Stomach (tissue), 9 donors: ENCODE results near the gene LYSET. TPM values are rescaled to one million over a fixed set of nuclear protein-coding genes. Genes with fewer than 3 reads are reported as not detected.

Experiments used
- DNase-seq, 2 donors: peaks; one replicate each; pipeline versions ENCODE4 v3.0.0 to v3.0.0-alpha.2; 2013 to 2019
- H3K27ac ChIP-seq, 5 donors: fragments of 200-600 bp in 4 of 5; sonication (generic) in 4 of 5; one replicate each; pipeline ENCODE4 v1.5.1; 2013 to 2019; ENCODE audit warnings: mild to moderate bottlenecking in 1 of 5, moderate library complexity in 1 of 5
- H3K27me3 ChIP-seq, 3 donors: fragments of 200-600 bp; sonication (generic); one replicate each; pipeline ENCODE4 v1.5.1; 2017 to 2019; ENCODE audit warnings: mixed run types in 1 of 3
- H3K36me3 ChIP-seq, 4 donors: fragments of 200-600 bp; sonication (generic); 1 replicate in 3 of 4; 2 replicates in 1 of 4; pipeline ENCODE4 v1.5.1; 2016 to 2019
- H3K4me1 ChIP-seq, 4 donors: fragments of 200-600 bp; sonication (generic); one replicate each; pipeline ENCODE4 v1.5.1; 2016 to 2019
- H3K4me3 ChIP-seq, 4 donors: fragments of 200-600 bp; sonication (generic) in 3 of 4; one replicate each; pipeline ENCODE4 v1.5.1; 2016 to 2019; ENCODE audit warnings: mild to moderate bottlenecking in 1 of 4
- H3K9me3 ChIP-seq, 4 donors: fragments of 200-600 bp; sonication (generic); one replicate each; pipeline ENCODE4 v1.5.1; 2016 to 2019
- EP300 ChIP-seq: sonication (generic); formaldehyde crosslinking; IDR thresholded peaks from one replicate; pipeline ENCODE4 v1.6.1; 2017; ENCODE audit warnings: antibody characterized with exemption
- POLR2A ChIP-seq, 4 donors: fragments of 450-650 bp; IDR thresholded peaks; one replicate each; pipeline ENCODE4 v1.6.1; 2016; ENCODE audit warnings: antibody characterized with exemption in 4 of 4, control low read depth in 2 of 4, mild to moderate bottlenecking in 1 of 4, moderate library complexity in 1 of 4
- POLR2AphosphoS5 ChIP-seq, 3 donors: sonication (generic); formaldehyde crosslinking; IDR thresholded peaks; one replicate each; pipeline ENCODE4 v1.6.1; 2016; ENCODE audit warnings: antibody characterized with exemption in 3 of 3
- WGBS, 5 donors: extraction: QIAGEN DNeasy Blood & Tissue Kit in 3 of 5; methylation state at CpG; one replicate each; pipeline versions ENCODE4 v1.1.5 to v1.1.7; 2013 to 2018; 5-methylcytosine and 5-hydroxymethylcytosine counted together
- intact Hi-C: fragments of 100-400 bp; cut with DNase I; formaldehyde crosslinking; loops from one replicate; pipeline ENCODE4 v1.15.1; 2023; ENCODE audit warnings: low total_unique reads
- polyA plus RNA-seq, 3 donors: library from polyadenylated mRNA; stranded (reverse); fragments of 200-250 nt; gene quantifications; one replicate each; pipeline ENCODE4 v1.2.3, GENCODE V29; 2013
- total RNA-seq, 5 donors: library from RNA; depleted of rRNA; stranded (reverse); fragments of >200 nt; gene quantifications; one replicate each; pipeline versions ENCODE4 v1.1.0 to v1.2.3, GENCODE V29; 2014 to 2016
- TF ChIP-seq, protein P1 (sequence below), 7 experiments: fragments of 450-650 bp in 4 of 7; fragments of 200-600 bp in 3 of 7; sonication (generic) in 3 of 7; IDR thresholded peaks; one replicate each; pipeline ENCODE4 v1.5.1; 2016 to 2019; ENCODE audit warnings: antibody characterized with exemption in 7 of 7, control low read depth in 2 of 7, mild to moderate bottlenecking in 1 of 7
- donor health status: healthy with polysubstance abuse.
- donor health status: Bipolar disorder and iron deficiency.
- donor health status: healthy.

LYSET gene
- total and polyA plus RNA-seq, 8 donors = 0.87 to 23.8 (median 8.2) TPM

DNA sequence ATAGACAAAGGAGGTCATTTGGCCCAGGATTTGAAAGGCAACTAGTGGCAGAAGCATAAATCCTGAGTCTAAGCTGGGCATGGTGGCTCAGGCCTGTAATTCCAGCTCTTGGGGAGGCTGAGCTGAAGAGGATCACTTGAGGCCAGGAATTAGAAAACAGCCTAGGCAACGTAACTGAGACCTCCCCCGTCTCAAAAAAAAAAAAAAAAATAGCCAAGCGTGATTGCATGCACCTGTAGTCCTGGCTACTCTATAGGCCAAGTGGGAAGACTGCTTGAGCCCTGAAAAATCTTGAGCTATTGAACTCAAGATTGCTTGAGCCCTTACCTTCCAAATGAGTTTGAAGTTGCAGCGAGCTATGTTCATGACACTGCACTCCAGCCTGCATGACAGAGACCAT, 13.9 kb downstream of the LYSET start:
- Histone ChIP-seq H3K27me3 (no peaks in the 10 kb centered on the region), H3K4me1 (peaks cover 0 to under 1% (median 0%) of the 10 kb centered on the region in 4 donors)
- intact Hi-C loops = no loop called here

DNA sequence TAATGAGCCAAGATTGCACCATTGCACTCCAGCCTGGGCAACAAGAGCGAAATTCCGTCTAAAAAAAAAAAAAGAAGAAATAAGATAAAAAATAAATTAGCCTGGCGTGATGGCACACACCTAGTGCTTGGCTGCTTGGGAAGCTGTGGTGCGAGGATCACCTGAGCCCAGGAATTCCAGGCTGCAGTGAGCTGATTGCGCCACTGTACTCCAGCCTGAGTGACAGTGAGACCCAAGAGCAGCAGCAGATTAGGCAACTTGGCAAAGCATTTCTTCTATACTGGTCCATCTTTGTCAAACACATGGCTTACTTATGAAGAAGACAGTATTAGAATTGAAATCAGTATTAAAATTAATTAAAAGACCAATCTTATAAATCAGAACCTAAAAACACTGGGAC, 15.4 kb downstream of the LYSET start:
- Histone ChIP-seq H3K4me1 (peaks cover 0 to 15% (median 6%) of the 10 kb centered on the region in 4 donors), H3K36me3 (peaks cover 0 to 5% (median 4%) of the 10 kb centered on the region in 4 donors), H3K27me3 (no peaks in the 10 kb centered on the region), H3K4me3 (no peak overlapping the region), H3K9me3 (no peaks in the 10 kb centered on the region), H3K27ac (no peak overlapping the region)
- intact Hi-C loops = no loop called here
- no peak for DNase-seq
- WGBS, 5 donors = 89 to 97% (median 95%) methylated on average over 5 of the region's 5 CpGs
- no peak for TF ChIP-seq EP300
- TF ChIP-seq, protein P1, sequence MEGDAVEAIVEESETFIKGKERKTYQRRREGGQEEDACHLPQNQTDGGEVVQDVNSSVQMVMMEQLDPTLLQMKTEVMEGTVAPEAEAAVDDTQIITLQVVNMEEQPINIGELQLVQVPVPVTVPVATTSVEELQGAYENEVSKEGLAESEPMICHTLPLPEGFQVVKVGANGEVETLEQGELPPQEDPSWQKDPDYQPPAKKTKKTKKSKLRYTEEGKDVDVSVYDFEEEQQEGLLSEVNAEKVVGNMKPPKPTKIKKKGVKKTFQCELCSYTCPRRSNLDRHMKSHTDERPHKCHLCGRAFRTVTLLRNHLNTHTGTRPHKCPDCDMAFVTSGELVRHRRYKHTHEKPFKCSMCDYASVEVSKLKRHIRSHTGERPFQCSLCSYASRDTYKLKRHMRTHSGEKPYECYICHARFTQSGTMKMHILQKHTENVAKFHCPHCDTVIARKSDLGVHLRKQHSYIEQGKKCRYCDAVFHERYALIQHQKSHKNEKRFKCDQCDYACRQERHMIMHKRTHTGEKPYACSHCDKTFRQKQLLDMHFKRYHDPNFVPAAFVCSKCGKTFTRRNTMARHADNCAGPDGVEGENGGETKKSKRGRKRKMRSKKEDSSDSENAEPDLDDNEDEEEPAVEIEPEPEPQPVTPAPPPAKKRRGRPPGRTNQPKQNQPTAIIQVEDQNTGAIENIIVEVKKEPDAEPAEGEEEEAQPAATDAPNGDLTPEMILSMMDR (IDR thresholded peaks at IDR 0.05) = no peak
- TF ChIP-seq POLR2A (IDR thresholded peaks at IDR 0.05) = no peak
- TF ChIP-seq POLR2AphosphoS5 (IDR thresholded peaks at IDR 0.05) = no peak

More for the DNA sequence above, 13.9 kb downstream of the LYSET start:
- Histone ChIP-seq H3K4me3 (no peak overlapping the region), H3K9me3 (no peaks in the 10 kb centered on the region), H3K27ac (no peak overlapping the region), H3K36me3 (peaks cover 0 to 5% (median 4%) of the 10 kb centered on the region in 4 donors)
- 89 to 97% (median 94%) methylated on average over 4 of the region's 4 CpGs for WGBS, 5 donors
- DNase-seq = no peak
- TF ChIP-seq POLR2A (IDR thresholded peaks at IDR 0.05) = no peak
- TF ChIP-seq, protein P1 (IDR thresholded peaks at IDR 0.05) = no peak
- TF ChIP-seq EP300 = no peak
- no peak for TF ChIP-seq POLR2AphosphoS5 (IDR thresholded peaks at IDR 0.05)

DNA sequence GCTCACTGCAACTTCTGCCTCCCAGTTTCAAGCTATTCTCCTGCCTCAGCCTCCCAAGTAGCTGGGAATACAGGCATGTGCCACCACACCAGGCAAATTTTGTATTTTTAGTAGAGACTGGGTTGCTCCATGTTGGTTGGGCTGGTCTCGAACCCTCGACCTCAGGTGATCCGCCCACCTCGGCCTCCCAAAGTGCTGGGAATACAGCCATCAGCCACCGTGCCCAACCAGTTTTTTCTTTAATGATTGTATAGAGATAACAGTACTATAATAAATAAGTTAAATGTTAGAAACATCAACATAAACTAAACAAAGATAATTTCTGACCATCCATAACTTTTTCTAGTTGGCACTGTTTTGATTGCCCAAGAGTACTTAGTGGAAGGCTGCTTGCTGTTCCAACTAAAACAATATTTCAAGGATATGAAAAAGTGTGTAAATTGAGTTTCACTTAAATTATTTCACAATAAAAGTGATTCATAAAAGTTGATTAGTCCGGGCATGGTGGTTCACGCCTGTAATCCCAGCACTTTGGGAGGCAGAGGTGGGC, 16.1 kb downstream of the LYSET start:
- Histone ChIP-seq H3K27ac (no peak overlapping the region), H3K27me3 (no peaks in the 10 kb centered on the region), H3K9me3 (no peaks in the 10 kb centered on the region), H3K4me3 (no peak overlapping the region), H3K4me1 (peaks cover 6 to 21% (median 13%) of the 10 kb centered on the region in 4 donors), H3K36me3 (peaks cover 0 to 5% (median 4%) of the 10 kb centered on the region in 4 donors)
- 63 to 78% (median 67%) methylated on average over 7 of the region's 7 CpGs for WGBS, 5 donors
- TF ChIP-seq EP300 (no peak), POLR2A (IDR thresholded peaks at IDR 0.05) (no peak), POLR2AphosphoS5 (IDR thresholded peaks at IDR 0.05) (no peak)
- TF ChIP-seq, protein P1 (IDR thresholded peaks at IDR 0.05) = no peak
- no peak for DNase-seq
- intact Hi-C loops = no loop called here

DNA sequence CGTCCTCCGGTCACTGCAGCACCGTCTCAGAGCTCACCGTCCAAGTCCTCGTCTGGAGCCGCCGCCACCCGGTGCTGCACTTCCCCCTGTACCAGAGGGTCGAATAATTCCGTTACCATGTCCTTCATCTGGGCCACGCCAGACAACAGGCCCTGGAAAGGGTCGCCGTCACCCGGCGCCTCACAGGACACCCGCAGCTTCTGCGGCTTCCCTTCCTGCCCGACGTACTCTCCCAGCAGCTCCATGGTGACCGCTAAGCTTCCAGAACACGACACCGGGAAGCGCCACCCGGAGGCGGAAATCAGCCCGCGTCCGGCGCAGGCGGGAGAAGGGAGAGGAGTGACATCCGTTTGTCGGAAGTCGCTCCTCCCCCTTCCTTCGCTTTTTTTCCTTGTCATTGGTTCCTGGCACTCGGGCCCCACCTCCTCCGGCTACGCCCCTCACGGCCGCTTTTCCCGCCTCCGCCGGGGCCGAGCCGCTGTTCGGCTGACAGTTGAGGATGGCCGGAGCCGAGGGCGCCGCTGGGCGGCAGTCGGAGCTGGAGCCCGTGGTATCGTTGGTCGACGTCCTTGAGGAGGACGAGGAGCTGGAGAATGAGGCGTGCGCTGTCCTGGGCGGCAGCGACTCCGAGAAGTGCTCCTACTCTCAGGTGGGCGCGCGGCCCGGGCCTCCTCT, 21.8 kb downstream of the LYSET start, which contains the start of the genes GON7 and UBR7:
Gene GON7, minus strand, starts transcription at position 273 of the 675 bp plus-strand sequence. Its CDS starts 28 bp downstream, at position 245.
Gene UBR7, plus strand, starts transcription at position 464 of the 675 bp plus-strand sequence. Its CDS starts 36 bp downstream, at position 500.
- WGBS, 5 donors = 0 to 1% (median 1%) methylated on average over 58 to 65 of the region's 65 CpGs
- Histone ChIP-seq H3K9me3 (no peaks in the 10 kb centered on the region), H3K27ac (peak within 1 kb of the TSS; percentile 87 to 93 (median 90)), H3K27me3 (no peaks in the 10 kb centered on the region), H3K4me3 (peak within 1 kb of the TSS; percentile 68 to 89 (median 80)), H3K4me1 (peaks cover 27 to 55% (median 41%) of the 10 kb centered on the region in 4 donors), H3K36me3 (peaks cover 0 to 14% (median 13%) of the 10 kb centered on the region in 4 donors)
- intact Hi-C loops = no loop called here
- DNase-seq = peak; percentile 94 to 99
- TF ChIP-seq EP300 = no peak
- TF ChIP-seq, protein P1 (IDR thresholded peaks at IDR 0.05) = peak in 4 of 7 experiments; percentile 2 to 42 (median 28)
- TF ChIP-seq POLR2A (IDR thresholded peaks at IDR 0.05) = peak in 1 of 4 donors; percentile 68
- peak; percentile 88 to 98 (median 91) for TF ChIP-seq POLR2AphosphoS5 (IDR thresholded peaks at IDR 0.05)
